ENCODE data around the gene NIPA2. TPM values are rescaled to one million over a fixed set of nuclear protein-coding genes. Genes with fewer than 3 reads are reported as not detected.
A peak's percentile ranks its signal among the peaks of the same experiment; 100 is the strongest.

The NIPA2 gene
- total and polyA plus RNA-seq, 2 of the 8 experiments (the other 6 are each of a cell fraction or from before 2014, with no cell fraction given), result 38.5 to 81.7 TPM

GRCh38 chr15:22838292-22839042, at the start of gene NIPA2 (continued):
- TF ChIP-seq E2F6 (IDR thresholded peaks at IDR 0.05) (peak; percentile 77), JUN (IDR thresholded peaks at IDR 0.05; ENCODE audit: low read depth, low read length) (no peak), CHD7 (IDR thresholded peaks at IDR 0.05; ENCODE audit: insufficient replicate concordance, low read length) (no peak), HDAC2 (IDR thresholded peaks at IDR 0.05; ENCODE audit: borderline replicate concordance in 1 of 2, low read depth in 2 of 2, low read length in 2 of 2) (peak in 1 of 2 experiments; percentile 52; a peak in 1 of 4 replicates), TAF7 (optimal IDR thresholded peaks at IDR 0.05; ENCODE audit: borderline replicate concordance, low read depth, low read length) (peak; percentile 61), RBBP5 (IDR thresholded peaks at IDR 0.05; ENCODE audit: borderline replicate concordance, low read depth, low read length) (peak; percentile 83), CHD2 (IDR thresholded peaks at IDR 0.05; ENCODE audit: low read length) (no peak), CEBPB (IDR thresholded peaks at IDR 0.05; ENCODE audit: low read depth, low read length) (peak; percentile 81), CBX5 (IDR thresholded peaks at IDR 0.05; ENCODE audit: low read depth, low read length) (no peak)

Data from H1 (cell line).